Activated naive CD8-positive, alpha-beta T cell treated with anti-CD3 and anti-CD28 coated beads, Interleukin-2, amount 10 ng/mL, durations not matched to agents 7 days and 5 days (primary cell): Measurements from ENCODE around the gene ADCY10. TPM values are rescaled to one million over a fixed set of nuclear protein-coding genes. Genes with fewer than 3 reads are reported as not detected.

Experiments
- total RNA-seq, 2 experiments: library from RNA; stranded (reverse); gene quantifications; one replicate each; pipeline ENCODE4 v1.2.3, GENCODE V29; 2021

Gene ADCY10
- total RNA-seq, 2 experiments from 2014 or later, result 0.20 to 0.42 TPM

Other genes with a start within 250 kb of the ADCY10 start
- 1 to 10 TPM; 8.5 to 9.3 TPM for gene MPZL1, start 192.2 kb downstream of the ADCY10 start, total RNA-seq
- 10 to 100 TPM; 28.2 to 28.5 TPM for gene DCAF6, start 22.5 kb upstream of the ADCY10 start, total RNA-seq
- 10 to 100 TPM; 61.9 to 64.1 TPM for gene MPC2, start 22.9 kb upstream of the ADCY10 start, total RNA-seq
- under 1 TPM in 1 of 2 experiments, not detected in 1; 0.20 TPM for gene GPR161, start 222.8 kb upstream of the ADCY10 start, total RNA-seq